ENCODE data around the gene RMP24.

DNA sequence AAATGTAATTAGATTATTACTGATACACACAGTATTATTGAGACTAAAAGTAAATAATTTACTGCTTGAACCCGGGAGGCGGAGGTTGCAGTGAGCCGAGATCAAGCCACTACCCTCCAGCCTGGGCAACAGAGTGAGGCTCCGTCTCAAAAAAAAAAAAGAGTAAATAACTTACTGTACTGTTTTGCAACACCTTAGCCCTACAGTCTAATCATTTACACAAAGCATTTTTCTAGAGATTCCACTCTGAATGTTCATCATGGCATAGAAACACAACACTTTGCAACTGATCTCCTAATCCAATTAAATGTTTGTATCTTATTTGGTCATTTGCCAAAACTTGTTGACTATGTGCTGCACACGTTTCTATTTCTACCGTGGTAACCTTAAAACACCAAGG is 23.4 kb upstream of the RMP24 start:
- TF ChIP-seq EP300 (IDR thresholded peaks at IDR 0.05; ENCODE audit: low read depth in 2 of 2, low read length in 2 of 2) (no peak), EP300 (CRISPR knock-in tag; IDR thresholded peaks at IDR 0.05; ENCODE audit: borderline replicate concordance) (no peak), RCOR2 (CRISPR knock-in tag; IDR thresholded peaks at IDR 0.05) (no peak), FOSL1 (CRISPR knock-in tag; IDR thresholded peaks at IDR 0.05; ENCODE audit: borderline replicate concordance) (no peak), ZNF274 (CRISPR knock-in tag; IDR thresholded peaks at IDR 0.05) (no peak), CHD4 (IDR thresholded peaks at IDR 0.05; ENCODE audit: borderline replicate concordance, low read length) (no peak)
- TF ChIP-seq, protein P1, sequence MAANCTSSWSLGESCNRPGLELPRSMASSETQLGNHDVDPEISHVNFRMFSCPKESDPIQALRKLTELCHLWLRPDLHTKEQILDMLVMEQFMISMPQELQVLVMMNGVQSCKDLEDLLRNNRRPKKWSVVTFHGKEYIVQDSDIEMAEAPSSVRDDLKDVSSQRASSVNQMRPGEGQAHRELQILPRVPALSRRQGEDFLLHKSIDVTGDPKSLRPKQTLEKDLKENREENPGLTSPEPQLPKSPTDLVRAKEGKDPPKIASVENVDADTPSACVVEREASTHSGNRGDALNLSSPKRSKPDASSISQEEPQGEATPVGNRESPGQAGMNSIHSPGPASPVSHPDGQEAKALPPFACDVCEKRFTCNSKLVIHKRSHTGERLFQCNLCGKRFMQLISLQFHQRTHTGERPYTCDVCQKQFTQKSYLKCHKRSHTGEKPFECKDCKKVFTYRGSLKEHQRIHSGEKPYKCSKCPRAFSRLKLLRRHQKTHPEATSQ (CRISPR knock-in tag; IDR thresholded peaks at IDR 0.05; ENCODE audit: borderline replicate concordance): no peak
- TF ChIP-seq, protein P2, sequence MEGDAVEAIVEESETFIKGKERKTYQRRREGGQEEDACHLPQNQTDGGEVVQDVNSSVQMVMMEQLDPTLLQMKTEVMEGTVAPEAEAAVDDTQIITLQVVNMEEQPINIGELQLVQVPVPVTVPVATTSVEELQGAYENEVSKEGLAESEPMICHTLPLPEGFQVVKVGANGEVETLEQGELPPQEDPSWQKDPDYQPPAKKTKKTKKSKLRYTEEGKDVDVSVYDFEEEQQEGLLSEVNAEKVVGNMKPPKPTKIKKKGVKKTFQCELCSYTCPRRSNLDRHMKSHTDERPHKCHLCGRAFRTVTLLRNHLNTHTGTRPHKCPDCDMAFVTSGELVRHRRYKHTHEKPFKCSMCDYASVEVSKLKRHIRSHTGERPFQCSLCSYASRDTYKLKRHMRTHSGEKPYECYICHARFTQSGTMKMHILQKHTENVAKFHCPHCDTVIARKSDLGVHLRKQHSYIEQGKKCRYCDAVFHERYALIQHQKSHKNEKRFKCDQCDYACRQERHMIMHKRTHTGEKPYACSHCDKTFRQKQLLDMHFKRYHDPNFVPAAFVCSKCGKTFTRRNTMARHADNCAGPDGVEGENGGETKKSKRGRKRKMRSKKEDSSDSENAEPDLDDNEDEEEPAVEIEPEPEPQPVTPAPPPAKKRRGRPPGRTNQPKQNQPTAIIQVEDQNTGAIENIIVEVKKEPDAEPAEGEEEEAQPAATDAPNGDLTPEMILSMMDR (CRISPR knock-in tag; IDR thresholded peaks at IDR 0.05): no peak
- TF ChIP-seq, protein P3, sequence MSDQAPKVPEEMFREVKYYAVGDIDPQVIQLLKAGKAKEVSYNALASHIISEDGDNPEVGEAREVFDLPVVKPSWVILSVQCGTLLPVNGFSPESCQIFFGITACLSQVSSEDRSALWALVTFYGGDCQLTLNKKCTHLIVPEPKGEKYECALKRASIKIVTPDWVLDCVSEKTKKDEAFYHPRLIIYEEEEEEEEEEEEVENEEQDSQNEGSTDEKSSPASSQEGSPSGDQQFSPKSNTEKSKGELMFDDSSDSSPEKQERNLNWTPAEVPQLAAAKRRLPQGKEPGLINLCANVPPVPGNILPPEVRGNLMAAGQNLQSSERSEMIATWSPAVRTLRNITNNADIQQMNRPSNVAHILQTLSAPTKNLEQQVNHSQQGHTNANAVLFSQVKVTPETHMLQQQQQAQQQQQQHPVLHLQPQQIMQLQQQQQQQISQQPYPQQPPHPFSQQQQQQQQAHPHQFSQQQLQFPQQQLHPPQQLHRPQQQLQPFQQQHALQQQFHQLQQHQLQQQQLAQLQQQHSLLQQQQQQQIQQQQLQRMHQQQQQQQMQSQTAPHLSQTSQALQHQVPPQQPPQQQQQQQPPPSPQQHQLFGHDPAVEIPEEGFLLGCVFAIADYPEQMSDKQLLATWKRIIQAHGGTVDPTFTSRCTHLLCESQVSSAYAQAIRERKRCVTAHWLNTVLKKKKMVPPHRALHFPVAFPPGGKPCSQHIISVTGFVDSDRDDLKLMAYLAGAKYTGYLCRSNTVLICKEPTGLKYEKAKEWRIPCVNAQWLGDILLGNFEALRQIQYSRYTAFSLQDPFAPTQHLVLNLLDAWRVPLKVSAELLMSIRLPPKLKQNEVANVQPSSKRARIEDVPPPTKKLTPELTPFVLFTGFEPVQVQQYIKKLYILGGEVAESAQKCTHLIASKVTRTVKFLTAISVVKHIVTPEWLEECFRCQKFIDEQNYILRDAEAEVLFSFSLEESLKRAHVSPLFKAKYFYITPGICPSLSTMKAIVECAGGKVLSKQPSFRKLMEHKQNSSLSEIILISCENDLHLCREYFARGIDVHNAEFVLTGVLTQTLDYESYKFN (CRISPR knock-in tag; conservative IDR thresholded peaks at IDR 0.05): no peak
- TF ChIP-seq, protein P4, sequence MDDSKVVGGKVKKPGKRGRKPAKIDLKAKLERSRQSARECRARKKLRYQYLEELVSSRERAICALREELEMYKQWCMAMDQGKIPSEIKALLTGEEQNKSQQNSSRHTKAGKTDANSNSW (CRISPR knock-in tag; IDR thresholded peaks at IDR 0.05; ENCODE audit: borderline replicate concordance): no peak
